ENCODE data around the gene ERBB4.

The ERBB4 gene

GRCh38 chr2:211745295-211746097 is 793.1 kb downstream of the ERBB4 start:
- Histone ChIP-seq H3K36me3 (no peaks in the 10 kb centered on the region), H3K27me3 (no peaks in the 10 kb centered on the region), H3K4me1 (ENCODE audit: control insufficient read depth in 1 of 2, insufficient read depth in 1 of 2, low read depth in 1 of 2, low read length in 1 of 2) (no peaks in the 10 kb centered on the region), H3K9me3 (no peaks in the 10 kb centered on the region), H3K27ac (no peak overlapping the region), H3K4me3 (ENCODE audit: low read depth in 1 of 2, low read length in 1 of 2) (no peak overlapping the region)
- TF ChIP-seq, protein P1, sequence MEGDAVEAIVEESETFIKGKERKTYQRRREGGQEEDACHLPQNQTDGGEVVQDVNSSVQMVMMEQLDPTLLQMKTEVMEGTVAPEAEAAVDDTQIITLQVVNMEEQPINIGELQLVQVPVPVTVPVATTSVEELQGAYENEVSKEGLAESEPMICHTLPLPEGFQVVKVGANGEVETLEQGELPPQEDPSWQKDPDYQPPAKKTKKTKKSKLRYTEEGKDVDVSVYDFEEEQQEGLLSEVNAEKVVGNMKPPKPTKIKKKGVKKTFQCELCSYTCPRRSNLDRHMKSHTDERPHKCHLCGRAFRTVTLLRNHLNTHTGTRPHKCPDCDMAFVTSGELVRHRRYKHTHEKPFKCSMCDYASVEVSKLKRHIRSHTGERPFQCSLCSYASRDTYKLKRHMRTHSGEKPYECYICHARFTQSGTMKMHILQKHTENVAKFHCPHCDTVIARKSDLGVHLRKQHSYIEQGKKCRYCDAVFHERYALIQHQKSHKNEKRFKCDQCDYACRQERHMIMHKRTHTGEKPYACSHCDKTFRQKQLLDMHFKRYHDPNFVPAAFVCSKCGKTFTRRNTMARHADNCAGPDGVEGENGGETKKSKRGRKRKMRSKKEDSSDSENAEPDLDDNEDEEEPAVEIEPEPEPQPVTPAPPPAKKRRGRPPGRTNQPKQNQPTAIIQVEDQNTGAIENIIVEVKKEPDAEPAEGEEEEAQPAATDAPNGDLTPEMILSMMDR (IDR thresholded peaks at IDR 0.05) = no peak

GRCh38 chr2:211744379-211744778 is 794.2 kb downstream of the ERBB4 start:
- H3K9me3 ChIP-seq = no peaks in the 10 kb centered on the region
- no peaks in the 10 kb centered on the region for H3K36me3 ChIP-seq

DNA sequence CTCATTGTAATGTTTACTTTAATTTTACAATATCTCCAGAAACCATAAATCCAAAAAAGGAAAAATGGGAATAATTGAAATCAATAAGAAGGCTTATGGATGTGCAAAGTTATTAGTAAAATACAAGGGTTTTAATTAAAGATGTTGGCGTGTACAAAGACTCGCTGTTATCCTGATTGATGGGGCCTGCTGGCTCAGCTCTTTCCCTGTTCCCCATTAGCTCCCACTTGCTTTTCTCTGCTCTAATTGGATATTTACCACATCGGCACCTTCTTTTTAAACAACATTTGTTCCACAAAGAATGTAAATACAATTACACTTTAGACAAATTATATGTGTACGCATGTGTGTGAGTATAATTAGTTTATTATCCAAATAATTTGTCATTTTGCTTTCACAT is 796.6 kb downstream of the ERBB4 start:
- Histone ChIP-seq H3K9me3 (no peaks in the 10 kb centered on the region), H3K27me3 (no peaks in the 10 kb centered on the region), H3K4me1 (ENCODE audit: control insufficient read depth in 1 of 2, insufficient read depth in 1 of 2, low read depth in 1 of 2, low read length in 1 of 2) (no peaks in the 10 kb centered on the region), H3K36me3 (no peaks in the 10 kb centered on the region), H3K27ac (no peak overlapping the region), H3K4me3 (ENCODE audit: low read depth in 1 of 2, low read length in 1 of 2) (no peak overlapping the region)
- TF ChIP-seq, protein P1 (IDR thresholded peaks at IDR 0.05) = no peak

More at GRCh38 chr2:211744379-211744778, 794.2 kb downstream of the ERBB4 start:
- Histone ChIP-seq H3K4me3 (ENCODE audit: low read depth in 1 of 2, low read length in 1 of 2) (no peak overlapping the region), H3K27me3 (no peaks in the 10 kb centered on the region), H3K4me1 (ENCODE audit: control insufficient read depth in 1 of 2, insufficient read depth in 1 of 2, low read depth in 1 of 2, low read length in 1 of 2) (no peaks in the 10 kb centered on the region), H3K27ac (no peak overlapping the region)
- TF ChIP-seq, protein P1 (IDR thresholded peaks at IDR 0.05) = no peak

DNA sequence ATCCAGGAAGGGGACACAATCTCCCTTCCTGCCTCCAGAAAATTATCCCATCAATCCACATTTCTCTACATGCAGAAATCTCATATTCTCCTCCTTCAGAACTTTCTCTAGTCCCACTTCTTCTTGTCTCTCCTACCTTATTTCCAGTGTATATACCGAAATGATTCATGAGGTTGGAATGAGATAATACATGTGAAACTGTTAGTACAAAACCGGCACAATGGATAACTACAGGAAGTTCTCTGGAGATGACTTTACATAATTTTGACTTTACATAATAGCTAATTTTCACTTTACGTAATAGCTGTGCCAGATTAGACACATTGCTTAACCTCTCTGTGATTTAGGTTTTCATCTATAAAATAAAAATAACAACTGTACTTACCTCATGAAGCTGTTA is 801.3 kb downstream of the ERBB4 start:
- H3K27ac ChIP-seq = no peak overlapping the region
- no peaks in the 10 kb centered on the region for H3K36me3 ChIP-seq
- TF ChIP-seq, protein P1 (IDR thresholded peaks at IDR 0.05) = no peak
- no peak overlapping the region for H3K4me3 ChIP-seq (ENCODE audit: low read depth in 1 of 2, low read length in 1 of 2)
- no peaks in the 10 kb centered on the region for H3K4me1 ChIP-seq (ENCODE audit: control insufficient read depth in 1 of 2, insufficient read depth in 1 of 2, low read depth in 1 of 2, low read length in 1 of 2)
- H3K9me3 ChIP-seq = no peaks in the 10 kb centered on the region
- H3K27me3 ChIP-seq = no peaks in the 10 kb centered on the region

DNA sequence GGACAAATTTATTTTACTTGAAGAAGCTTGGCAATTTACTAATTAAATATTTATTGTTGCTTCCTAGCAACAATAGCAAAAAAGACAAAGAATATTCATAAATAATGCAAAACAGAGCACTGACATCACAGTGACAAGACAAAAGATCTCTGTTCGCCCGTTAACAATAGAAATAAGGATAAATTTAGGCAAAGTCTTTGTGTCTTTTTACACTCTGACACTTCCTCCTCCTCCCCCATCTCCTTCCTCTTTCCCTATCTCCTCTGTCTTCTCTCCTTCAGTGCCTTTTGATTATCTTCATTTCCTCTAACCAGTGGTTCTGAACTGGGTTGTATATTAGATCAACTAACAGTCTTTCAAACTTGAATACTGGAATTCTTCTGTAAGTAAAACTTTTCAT is 808.4 kb downstream of the ERBB4 start:
- Histone ChIP-seq H3K27me3 (no peaks in the 10 kb centered on the region), H3K4me1 (ENCODE audit: control insufficient read depth in 1 of 2, insufficient read depth in 1 of 2, low read depth in 1 of 2, low read length in 1 of 2) (no peaks in the 10 kb centered on the region), H3K27ac (no peak overlapping the region), H3K4me3 (ENCODE audit: low read depth in 1 of 2, low read length in 1 of 2) (no peak overlapping the region), H3K9me3 (no peaks in the 10 kb centered on the region), H3K36me3 (no peaks in the 10 kb centered on the region)
- TF ChIP-seq, protein P1 (IDR thresholded peaks at IDR 0.05) = no peak
